HepG2 (cell line): ENCODE results near the gene DNM3. TPM values are rescaled to one million over a fixed set of nuclear protein-coding genes. Genes with fewer than 3 reads are reported as not detected.

ENCODE experiments used
- ATAC-seq: fragments of 200-7000 bp; cut with Tn5 transposase; 3 replicates; pipeline ENCODE4 v1.9.1; 2020; ENCODE audit warnings: mild to moderate bottlenecking, moderate library complexity
- BruUV-seq: library from RNA; stranded (reverse); fragments of 400-500 nt; replicated peaks from 2 replicates; lab custom pipeline; 2021; lab: Mats Ljungman, UMichigan
- CTCF ChIA-PET: fragments of 300-600 bp; formaldehyde crosslinking; extraction: SDS; loops from one replicate; lab custom pipeline; 2021; ENCODE audit warnings: low total read pairs, inconsistent platforms, low intra/inter-chr PET ratio; lab: Yijun Ruan, JAX
- POLR2A ChIA-PET: fragments of 350-600 bp; sonication (Branson Sonifier 250); formaldehyde crosslinking; loops from one replicate; lab custom pipeline; 2020; ENCODE audit warnings: antibody characterized with exemption, inconsistent platforms; lab: Yijun Ruan, JAX
- DNase-seq: peaks from one replicate; pipeline ENCODE4 v3.0.0-alpha.2; 2015; ENCODE audit warnings: low spot score
- FAIRE-seq: peaks from 3 replicates; lab custom pipeline; 2011; peaks lifted over from hg19 to GRCh38; lab: Jason Lieb, UNC
- H2AFZ ChIP-seq: one replicate; pipeline ENCODE4 v1.6.1; 2011; ENCODE audit warnings: low read length, inconsistent platforms
- H3K27ac ChIP-seq: fragments of 300-600 bp; 3 replicates; pipeline ENCODE4 v1.8.0; 2011; ENCODE audit warnings: mixed run types, mild to moderate bottlenecking, mixed read lengths, low read length, inconsistent platforms; ENCODE audit not compliant: insufficient read depth; ENCODE audit errors: extremely low read length
- H3K27me3 ChIP-seq, 2 experiments: fragments of 200-600 bp in 1 of 2; 2 replicates in 1 of 2; 3 replicates in 1 of 2; pipeline versions ENCODE4 v1.6.0 to v1.8.0; 2011; ENCODE audit warnings: low read length in 2 of 2, mild to moderate bottlenecking in 2 of 2, moderate library complexity in 2 of 2, inconsistent platforms in 1 of 2; ENCODE audit not compliant: insufficient read depth in 2 of 2, control insufficient read depth in 1 of 2
- H3K36me3 ChIP-seq, 2 experiments: fragments of 200-600 bp in 1 of 2; replicated peaks in 1 of 2; 2 replicates in 1 of 2; 3 replicates in 1 of 2; pipeline versions ENCODE4 v1.5.1 to v1.8.0; 2011; ENCODE audit warnings: low read length in 2 of 2, inconsistent platforms in 1 of 2; ENCODE audit not compliant: insufficient read depth in 2 of 2, control insufficient read depth in 1 of 2
- H3K4me1 ChIP-seq: 2 replicates; pipeline ENCODE4 v1.5.1; 2012; ENCODE audit warnings: low read length, inconsistent platforms; ENCODE audit not compliant: insufficient read depth
- H3K4me2 ChIP-seq: 2 replicates; pipeline ENCODE4 v1.6.0; 2011; ENCODE audit warnings: low read depth, low read length, inconsistent platforms
- H3K4me3 ChIP-seq, 3 experiments: fragments of 200-600 bp in 1 of 3; sonication (generic), shearing (Covaris generic) in 1 of 3; replicated peaks in 1 of 3; 2 replicates each; pipeline ENCODE4 v1.5.1; 2011 to 2016; ENCODE audit warnings: low read length in 3 of 3, inconsistent platforms in 2 of 3, low read depth in 2 of 3, mild to moderate bottlenecking in 2 of 3, control low read depth in 1 of 3, mixed read lengths in 1 of 3; ENCODE audit not compliant: insufficient read depth in 1 of 3
- H3K79me2 ChIP-seq: one replicate; pipeline ENCODE4 v1.6.1; 2011; ENCODE audit warnings: low read length, inconsistent platforms; ENCODE audit not compliant: insufficient read depth
- H3K9ac ChIP-seq: 2 replicates; pipeline ENCODE4 v1.6.0; 2011; ENCODE audit warnings: mild to moderate bottlenecking, low read depth, low read length, inconsistent platforms; ENCODE audit not compliant: insufficient read depth
- H3K9me3 ChIP-seq: 2 replicates; pipeline ENCODE4 v1.5.1; 2012; ENCODE audit warnings: mild to moderate bottlenecking, low read length
- H4K20me1 ChIP-seq: 2 replicates; pipeline ENCODE4 v1.6.0; 2011; ENCODE audit warnings: inconsistent platforms, mild to moderate bottlenecking, low read length, moderate library complexity; ENCODE audit not compliant: insufficient read depth
- CCDC6 ChIP-seq: sonication (generic); formaldehyde crosslinking; IDR thresholded peaks from 2 replicates; pipeline ENCODE4 v1.8.1; 2022; ENCODE audit warnings: mild to moderate bottlenecking, missing genetic modification reagents, moderate library complexity
- ELF1 ChIP-seq: sonication (generic); formaldehyde crosslinking; IDR thresholded peaks from 2 replicates; pipeline ENCODE4 v1.4.0; 2020; ENCODE audit warnings: missing genetic modification reagents
- GFI1 ChIP-seq: sonication (generic); formaldehyde crosslinking; IDR thresholded peaks from 2 replicates; pipeline ENCODE4 v1.5.0; 2020; ENCODE audit warnings: missing genetic modification reagents, mild to moderate bottlenecking, borderline replicate concordance
- KDM1A ChIP-seq: IDR thresholded peaks from 2 replicates; pipeline ENCODE4 v1.6.1; 2016; ENCODE audit warnings: missing compliant biosample characterization
- STAT5B ChIP-seq: sonication (generic); formaldehyde crosslinking; IDR thresholded peaks from 2 replicates; pipeline ENCODE4 v1.4.0; 2020; ENCODE audit warnings: missing genetic modification reagents
- ZNF224 ChIP-seq: sonication (generic); formaldehyde crosslinking; IDR thresholded peaks from 2 replicates; pipeline ENCODE4 v1.5.0; 2020; ENCODE audit warnings: mild to moderate bottlenecking, missing genetic modification reagents
- ZNF251 ChIP-seq: sonication (generic); formaldehyde crosslinking; IDR thresholded peaks from 2 replicates; pipeline ENCODE4 v1.9.0; 2021; ENCODE audit warnings: mild to moderate bottlenecking, missing genetic modification reagents
- ZNF768 ChIP-seq: sonication (generic); formaldehyde crosslinking; IDR thresholded peaks from 2 replicates; pipeline ENCODE4 v1.4.0; 2020; ENCODE audit warnings: missing genetic modification reagents
- WGBS: methylation state at CpG from one replicate; pipeline ENCODE4 v1.1.6; 2017; ENCODE audit warnings: low lambda C conversion rate; 5-methylcytosine and 5-hydroxymethylcytosine counted together
- in situ Hi-C: cut with HindIII; loops from 2 replicates; pipeline ENCODE4 v1.10.0; 2017; ENCODE audit warnings: low pct_unique_long_range_greater_than_20kb; ENCODE audit not compliant: extremely low pct_ligation_motif_present
- intact Hi-C: fragments of 100-400 bp; cut with micrococcal nuclease; formaldehyde crosslinking; loops from one replicate; pipeline ENCODE4 v1.10.0; 2022; ENCODE audit not compliant: unreplicated experiment
- polyA plus RNA-seq, 8 experiments: library from polyadenylated mRNA; depleted of rRNA in 3 of 8; stranded (reverse) in 7 of 8; unstranded in 1 of 8; fragments of >200 nt; fragmentation: Illumina TruSeq in 4 of 8; extraction: Trizol in 4 of 8; gene quantifications; 2 replicates each; pipeline versions ENCODE4 v1.2.1 to v1.2.3, GENCODE V29; 2011 to 2016; ENCODE audit warnings: low read depth in 4 of 8, missing spikeins in 1 of 8, mixed read lengths in 1 of 8; ENCODE audit not compliant: insufficient read depth in 1 of 8
- total RNA-seq, 5 experiments: library from RNA; depleted of rRNA; stranded (reverse); fragments of >200 nt; fragmentation: Illumina TruSeq; extraction: Trizol; gene quantifications; 2 replicates each; pipeline ENCODE4 v1.2.3, GENCODE V29; 2016; ENCODE audit warnings: low read depth in 1 of 5
- TF ChIP-seq, protein P1 (sequence below): sonication (generic); formaldehyde crosslinking; conservative IDR thresholded peaks from 2 replicates; pipeline ENCODE4 v1.4.0; 2020; ENCODE audit warnings: missing genetic modification reagents
- TF ChIP-seq, protein P2 (sequence below): sonication (generic); formaldehyde crosslinking; IDR thresholded peaks from 2 replicates; pipeline ENCODE4 v1.8.0; 2023; ENCODE audit warnings: mild to moderate bottlenecking, missing genetic modification reagents

Gene DNM3
- total and polyA plus RNA-seq, 2 of the 13 experiments (the other 11 are each of a cell fraction or from before 2014, with no cell fraction given), result 0.05 TPM; not detected in 1

DNA sequence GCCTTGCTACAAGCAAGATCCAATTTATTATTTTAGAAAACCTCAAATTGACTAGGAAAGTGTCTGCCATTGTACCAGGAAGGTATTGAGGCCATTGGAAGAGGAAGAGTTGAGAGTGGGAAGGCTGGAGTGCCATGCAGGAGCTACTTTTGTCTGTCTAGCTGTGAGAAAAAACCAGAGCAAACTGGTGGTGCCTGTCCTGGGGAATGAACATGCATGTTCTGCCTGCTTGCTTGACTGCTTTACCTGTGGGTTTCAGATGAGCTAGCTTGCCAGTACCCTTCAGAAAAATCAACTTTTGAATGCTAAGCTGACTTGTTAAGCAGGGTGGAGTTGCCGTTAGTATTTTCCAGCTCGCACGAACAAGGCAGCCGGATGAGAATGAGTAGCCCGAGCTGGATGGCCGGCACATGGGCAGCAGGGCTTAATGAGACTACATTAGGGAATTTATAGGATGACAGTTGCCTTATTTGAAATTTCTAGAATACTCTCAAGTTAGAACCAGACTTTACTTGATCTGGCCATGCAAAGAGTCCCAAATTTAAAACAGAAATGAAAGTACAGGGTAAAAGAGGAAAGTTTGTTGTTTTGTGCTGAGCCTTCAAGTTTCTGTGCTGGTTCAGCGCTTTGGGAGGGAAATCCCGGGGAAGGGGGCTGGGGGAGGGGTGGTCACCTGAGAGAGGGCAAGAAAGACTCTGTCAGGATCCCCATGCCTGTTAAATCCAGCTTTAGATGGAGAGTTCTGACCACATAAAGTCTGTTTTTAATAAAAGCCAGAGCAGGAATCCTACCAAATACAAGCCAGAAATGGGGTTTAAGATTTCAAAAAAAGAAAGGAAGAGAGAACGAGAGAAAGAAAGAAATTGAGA, 549.6 kb downstream of the DNM3 start (continued):
- TF ChIP-seq, protein P1, sequence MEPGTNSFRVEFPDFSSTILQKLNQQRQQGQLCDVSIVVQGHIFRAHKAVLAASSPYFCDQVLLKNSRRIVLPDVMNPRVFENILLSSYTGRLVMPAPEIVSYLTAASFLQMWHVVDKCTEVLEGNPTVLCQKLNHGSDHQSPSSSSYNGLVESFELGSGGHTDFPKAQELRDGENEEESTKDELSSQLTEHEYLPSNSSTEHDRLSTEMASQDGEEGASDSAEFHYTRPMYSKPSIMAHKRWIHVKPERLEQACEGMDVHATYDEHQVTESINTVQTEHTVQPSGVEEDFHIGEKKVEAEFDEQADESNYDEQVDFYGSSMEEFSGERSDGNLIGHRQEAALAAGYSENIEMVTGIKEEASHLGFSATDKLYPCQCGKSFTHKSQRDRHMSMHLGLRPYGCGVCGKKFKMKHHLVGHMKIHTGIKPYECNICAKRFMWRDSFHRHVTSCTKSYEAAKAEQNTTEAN, result no peak
- TF ChIP-seq STAT5B (CRISPR knock-in tag), result no peak
- TF ChIP-seq KDM1A (CRISPR knock-in tag), result no peak
- TF ChIP-seq, protein P2, sequence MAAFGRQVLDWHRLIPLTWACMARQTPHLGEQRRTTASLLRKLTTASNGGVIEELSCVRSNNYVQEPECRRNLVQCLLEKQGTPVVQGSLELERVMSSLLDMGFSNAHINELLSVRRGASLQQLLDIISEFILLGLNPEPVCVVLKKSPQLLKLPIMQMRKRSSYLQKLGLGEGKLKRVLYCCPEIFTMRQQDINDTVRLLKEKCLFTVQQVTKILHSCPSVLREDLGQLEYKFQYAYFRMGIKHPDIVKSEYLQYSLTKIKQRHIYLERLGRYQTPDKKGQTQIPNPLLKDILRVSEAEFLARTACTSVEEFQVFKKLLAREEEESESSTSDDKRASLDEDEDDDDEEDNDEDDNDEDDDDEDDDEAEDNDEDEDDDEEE, result no peak
- TF ChIP-seq ZNF251 (CRISPR knock-in tag), result no peak
- TF ChIP-seq ELF1, result no peak
- TF ChIP-seq, all 625 proteins: peak for 0

DNA sequence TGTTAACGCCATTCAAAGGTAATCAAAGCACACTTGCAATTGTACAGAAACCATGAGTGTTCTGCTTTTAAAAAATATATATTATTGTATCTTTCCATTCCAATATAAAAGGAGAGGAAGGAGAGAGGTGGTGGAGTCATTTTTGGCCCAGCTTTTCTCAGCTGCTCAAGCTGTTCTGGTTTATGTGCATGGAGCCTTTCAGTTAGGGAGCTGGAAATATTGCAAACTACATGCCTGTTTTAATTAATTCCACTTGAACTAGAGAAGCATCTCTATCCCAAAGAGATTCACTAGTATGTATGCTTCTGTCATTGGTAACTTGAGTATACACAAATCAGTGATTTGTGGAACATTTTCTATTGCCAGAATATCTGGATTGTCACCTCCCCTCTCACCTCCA, 550.7 kb downstream of the DNM3 start:
- intact Hi-C loops, result no loop called here
- no TSS peak for BruUV-seq
- DNase-seq, result no peak

More for the DNA sequence above, 550.7 kb downstream of the DNM3 start:
- Histone ChIP-seq H3K9me3 (no peaks in the 10 kb centered on the region), H3K4me1 (peaks cover 27% of the 10 kb centered on the region), H3K27me3 (no peaks in the 10 kb centered on the region; a peak in 1 of 5 replicates), H2AFZ (no peak overlapping the region), H3K36me3 (no peaks in the 10 kb centered on the region), H3K4me2 (no peak overlapping the region), H3K9ac (no peak overlapping the region), H3K27ac (no peak overlapping the region), H3K4me3 (no peak overlapping the region), H3K79me2 (no peaks in the 10 kb centered on the region), H4K20me1 (no peaks in the 10 kb centered on the region)
- no peak for TF ChIP-seq ZNF224
- TF ChIP-seq GFI1 (CRISPR knock-in tag), result no peak
- no peak for TF ChIP-seq ZNF768 (CRISPR knock-in tag)
- TF ChIP-seq CCDC6 (CRISPR knock-in tag), result no peak
- FAIRE-seq (no peak), ATAC-seq (no peak)
- in situ Hi-C loops, result loop anchor here (10.0 kb wide), 1 partner anchor 387 kb away; no protein-coding TSS in a partner anchor
- WGBS, result 26% methylated on average over 1 of the region's 1 CpG
- POLR2A ChIA-PET, result no interaction called here
- CTCF ChIA-PET, result no interaction called here
